ENCODE measurements around the gene ATP8A2. TPM values are rescaled to one million over a fixed set of nuclear protein-coding genes. Genes with fewer than 3 reads are reported as not detected.

Gene ATP8A2
- total RNA-seq, 4 donors from 2014 or later, result 0.13 to 0.24 (median 0.20) TPM

- H3K4me1 ChIP-seq, result peaks cover 10% of the 10 kb centered on the region
- TF ChIP-seq EP300 (IDR thresholded peaks at IDR 0.05) (no peak), POLR2AphosphoS5 (IDR thresholded peaks at IDR 0.05) (no peak), CTCF (IDR thresholded peaks at IDR 0.05) (no peak), POLR2A (IDR thresholded peaks at IDR 0.05) (no peak)
- H3K36me3 ChIP-seq, result no peaks in the 10 kb centered on the region
- no peaks in the 10 kb centered on the region for H3K9me3 ChIP-seq
- H3K4me3 ChIP-seq, result no peak overlapping the region
- no peaks in the 10 kb centered on the region for H3K27me3 ChIP-seq
- 85% methylated on average over 5 of the region's 5 CpGs for WGBS
- H3K27ac ChIP-seq, result no peak overlapping the region
- no peak for DNase-seq (ENCODE audit: low spot score in 2 of 2)
Observed at GRCh38 chr13:25756251-25756650, 384.5 kb downstream of the ATP8A2 start.

GRCh38 chr13:25756912-25757311 lies 385.1 kb downstream of the ATP8A2 start:
- no peak overlapping the region for H3K27ac ChIP-seq
- no peaks in the 10 kb centered on the region for H3K36me3 ChIP-seq
- no peak overlapping the region for H3K4me3 ChIP-seq
- TF ChIP-seq CTCF (IDR thresholded peaks at IDR 0.05) (no peak), POLR2AphosphoS5 (IDR thresholded peaks at IDR 0.05) (no peak), POLR2A (IDR thresholded peaks at IDR 0.05) (no peak), EP300 (IDR thresholded peaks at IDR 0.05) (no peak)
- no peaks in the 10 kb centered on the region for H3K9me3 ChIP-seq
- WGBS, result 88% methylated on average over 8 of the region's 8 CpGs
- no peak for DNase-seq (ENCODE audit: low spot score in 2 of 2)
- no peaks in the 10 kb centered on the region for H3K27me3 ChIP-seq
- peaks cover 10% of the 10 kb centered on the region for H3K4me1 ChIP-seq

GRCh38 chr13:25761041-25761440 lies 389.3 kb downstream of the ATP8A2 start:
- no peaks in the 10 kb centered on the region for H3K36me3 ChIP-seq
- H3K9me3 ChIP-seq, result no peaks in the 10 kb centered on the region
- 80% methylated on average over 3 of the region's 3 CpGs for WGBS

GRCh38 chr13:25762281-25762680 lies 390.5 kb downstream of the ATP8A2 start:
- Histone ChIP-seq H3K27me3 (no peaks in the 10 kb centered on the region), H3K27ac (no peak overlapping the region), H3K36me3 (no peaks in the 10 kb centered on the region), H3K4me1 (no peaks in the 10 kb centered on the region), H3K4me3 (no peak overlapping the region), H3K9me3 (no peaks in the 10 kb centered on the region)
- WGBS, result 68% methylated on average over 2 of the region's 2 CpGs
- TF ChIP-seq CTCF (IDR thresholded peaks at IDR 0.05), result no peak
- no peak for TF ChIP-seq POLR2A (IDR thresholded peaks at IDR 0.05)
- TF ChIP-seq POLR2AphosphoS5 (IDR thresholded peaks at IDR 0.05), result no peak
- no peak for TF ChIP-seq EP300 (IDR thresholded peaks at IDR 0.05)
- no peak for DNase-seq (ENCODE audit: low spot score in 2 of 2)

More at GRCh38 chr13:25761041-25761440, 389.3 kb downstream of the ATP8A2 start:
- no peak overlapping the region for H3K27ac ChIP-seq
- TF ChIP-seq CTCF (IDR thresholded peaks at IDR 0.05), result no peak
- TF ChIP-seq POLR2AphosphoS5 (IDR thresholded peaks at IDR 0.05), result no peak
- TF ChIP-seq POLR2A (IDR thresholded peaks at IDR 0.05), result no peak
- no peak for TF ChIP-seq EP300 (IDR thresholded peaks at IDR 0.05)
- DNase-seq (ENCODE audit: low spot score in 2 of 2), result no peak
- H3K4me1 ChIP-seq, result no peaks in the 10 kb centered on the region
- no peaks in the 10 kb centered on the region for H3K27me3 ChIP-seq
- H3K4me3 ChIP-seq, result no peak overlapping the region

- TF ChIP-seq EP300 (IDR thresholded peaks at IDR 0.05) (no peak), POLR2A (IDR thresholded peaks at IDR 0.05) (no peak), POLR2AphosphoS5 (IDR thresholded peaks at IDR 0.05) (no peak), CTCF (IDR thresholded peaks at IDR 0.05) (no peak)
- no peaks in the 10 kb centered on the region for H3K4me1 ChIP-seq
- no peaks in the 10 kb centered on the region for H3K27me3 ChIP-seq
- no peak overlapping the region for H3K27ac ChIP-seq
- H3K36me3 ChIP-seq, result no peaks in the 10 kb centered on the region
- DNase-seq (ENCODE audit: low spot score in 2 of 2), result no peak
- no peaks in the 10 kb centered on the region for H3K9me3 ChIP-seq
- 60% methylated on average over 7 of the region's 8 CpGs for WGBS
- no peak overlapping the region for H3K4me3 ChIP-seq
Observed at GRCh38 chr13:25762795-25763377, 391.1 kb downstream of the ATP8A2 start.
